Suppressor macrophage (primary cell): ENCODE data around the gene P2RY2.

Experiments
- DNase-seq, 4 experiments: peaks; one replicate each; pipeline ENCODE4 v3.0.0-alpha.2; 2020 to 2022

Gene P2RY2

DNA sequence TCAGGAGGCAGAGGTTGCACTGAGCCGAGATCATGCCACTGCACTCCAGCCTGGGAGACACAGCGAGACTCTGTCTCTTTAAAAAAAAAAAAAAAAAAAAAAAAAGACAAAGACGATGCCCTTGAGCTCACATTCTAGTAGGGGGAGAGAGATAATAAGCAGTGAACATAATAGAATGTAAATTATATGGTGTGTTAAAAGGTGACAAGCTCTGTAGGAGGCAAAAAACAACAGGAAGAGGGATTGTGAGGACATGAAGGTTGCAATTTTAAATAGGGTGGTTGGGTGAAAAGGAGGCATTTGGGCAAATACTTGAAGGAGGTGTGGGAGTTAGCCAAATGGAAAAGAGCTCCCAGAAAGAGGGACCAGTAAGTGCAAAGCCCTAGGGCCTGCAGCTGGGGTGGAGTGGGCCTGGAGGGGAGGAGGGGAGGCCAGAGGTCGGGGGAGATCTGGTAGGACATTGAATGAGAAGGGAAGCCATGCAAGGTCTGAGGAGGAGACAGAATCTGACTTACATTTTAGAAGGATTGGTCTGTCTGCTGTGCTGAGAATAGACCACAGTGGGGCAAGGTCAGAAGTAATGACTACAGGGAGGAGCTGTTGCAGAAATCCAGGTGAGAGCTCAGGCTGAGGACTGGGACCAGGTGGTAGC lies 26.6 kb downstream of the P2RY2 start:
- DNase-seq = no peak

DNA sequence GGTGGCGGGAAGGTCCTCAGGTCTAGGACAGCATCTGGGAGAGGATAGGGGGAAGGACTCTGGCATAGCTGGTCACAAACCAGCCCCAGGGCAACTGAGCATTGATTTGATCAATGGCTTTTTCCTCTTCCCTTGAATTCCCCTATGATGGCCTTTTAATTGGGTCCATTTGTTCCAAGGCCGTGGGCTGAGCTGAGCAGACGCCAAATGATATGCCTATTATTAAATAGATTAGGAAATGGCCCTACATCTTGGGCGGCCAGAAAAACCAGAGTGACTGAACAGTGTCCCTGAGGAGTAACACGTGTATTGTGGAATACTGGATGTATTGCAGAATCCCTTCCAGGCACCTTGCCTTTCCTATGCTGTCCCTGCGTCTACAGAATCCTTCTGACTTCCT lies 27.4 kb downstream of the P2RY2 start:
- DNase-seq = no peak

DNA sequence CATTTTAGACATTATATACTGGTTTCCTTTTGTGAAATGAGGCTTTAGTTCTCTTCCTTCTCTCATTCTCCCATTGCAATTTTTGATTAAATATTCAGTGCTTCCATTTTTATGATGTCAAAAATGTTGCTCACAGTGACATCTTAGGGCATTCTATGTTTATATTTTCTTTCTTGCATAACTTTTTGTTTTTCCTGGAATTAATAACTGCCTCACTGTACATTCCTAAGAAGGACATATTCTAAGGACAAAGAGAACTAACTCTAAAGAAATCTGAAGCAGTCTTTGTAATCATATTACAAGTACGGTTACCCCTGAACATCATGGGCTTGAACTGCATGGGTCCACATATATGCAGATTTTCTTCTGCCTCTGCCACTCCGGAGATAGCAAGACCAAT lies 28.2 kb downstream of the P2RY2 start:
- DNase-seq = no peak

- DNase-seq = no peak
Measured at GRCh38 chr11:73248526-73249185, 30.6 kb downstream of the P2RY2 start.

- DNase-seq = no peak
Measured at GRCh38 chr11:73249304-73249703, 31.2 kb downstream of the P2RY2 start.

- no peak for DNase-seq
Measured at GRCh38 chr11:73249853-73250783, 32.0 kb downstream of the P2RY2 start.

GRCh38 chr11:73252577-73253191 lies 34.6 kb downstream of the P2RY2 start:
- peak in 1 of 4 experiments; percentile 30 for DNase-seq

GRCh38 chr11:73257342-73258103 lies 39.4 kb downstream of the P2RY2 start:
- no peak for DNase-seq

- no peak for DNase-seq
Measured at GRCh38 chr11:73258104-73259035, 40.3 kb downstream of the P2RY2 start.

DNA sequence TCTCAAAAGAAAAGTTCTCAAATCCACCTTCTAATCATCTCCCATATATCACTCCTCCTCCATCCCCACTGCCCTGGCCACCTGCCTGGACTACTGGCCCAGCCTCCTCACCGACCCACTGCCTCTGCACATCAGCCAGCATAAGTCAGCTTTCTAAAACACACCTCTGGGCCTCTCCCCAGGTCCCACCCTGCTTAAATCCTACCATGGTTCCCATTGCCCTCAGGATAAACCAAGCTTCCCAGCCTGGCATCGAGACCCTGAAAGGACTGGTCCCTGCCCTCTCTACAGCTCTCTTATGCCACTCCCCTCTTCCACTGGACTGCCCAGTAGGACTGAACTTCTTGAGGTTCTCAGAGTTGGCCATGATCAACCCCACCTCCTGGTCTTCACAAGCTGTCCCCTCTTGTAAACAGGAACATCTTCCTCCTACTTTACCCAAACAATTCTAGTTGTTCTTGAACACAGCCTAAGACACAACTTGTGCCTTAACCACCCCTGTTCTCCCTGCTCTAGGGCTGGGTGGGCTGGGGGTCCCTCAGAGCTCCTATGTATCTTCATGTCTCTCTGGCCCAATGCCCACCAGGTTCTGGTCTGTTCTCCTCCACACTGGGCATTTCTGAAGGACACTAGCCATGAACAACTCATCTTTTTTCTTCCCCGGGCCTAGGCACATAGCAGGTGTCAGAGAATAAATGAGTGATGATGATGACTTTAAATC lies 41.5 kb downstream of the P2RY2 start:
- no peak for DNase-seq

DNA sequence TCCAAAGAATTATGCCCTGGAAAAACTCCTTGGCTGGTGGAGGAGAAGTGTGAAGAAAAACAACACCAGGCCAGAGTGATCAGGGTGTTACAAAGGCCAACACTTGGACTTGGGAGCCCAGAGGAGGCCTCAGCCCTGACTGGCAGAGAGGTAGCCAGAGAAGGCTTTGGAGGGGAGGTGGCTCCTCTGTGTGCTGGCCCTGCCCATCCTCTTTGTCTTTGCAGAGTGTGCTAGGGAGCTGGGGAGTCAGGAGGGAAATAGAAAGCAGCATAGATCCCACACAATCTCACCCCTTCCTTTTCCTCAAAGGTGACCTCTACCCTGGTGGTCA lies 42.0 kb downstream of the P2RY2 start:
- DNase-seq = no peak

DNA sequence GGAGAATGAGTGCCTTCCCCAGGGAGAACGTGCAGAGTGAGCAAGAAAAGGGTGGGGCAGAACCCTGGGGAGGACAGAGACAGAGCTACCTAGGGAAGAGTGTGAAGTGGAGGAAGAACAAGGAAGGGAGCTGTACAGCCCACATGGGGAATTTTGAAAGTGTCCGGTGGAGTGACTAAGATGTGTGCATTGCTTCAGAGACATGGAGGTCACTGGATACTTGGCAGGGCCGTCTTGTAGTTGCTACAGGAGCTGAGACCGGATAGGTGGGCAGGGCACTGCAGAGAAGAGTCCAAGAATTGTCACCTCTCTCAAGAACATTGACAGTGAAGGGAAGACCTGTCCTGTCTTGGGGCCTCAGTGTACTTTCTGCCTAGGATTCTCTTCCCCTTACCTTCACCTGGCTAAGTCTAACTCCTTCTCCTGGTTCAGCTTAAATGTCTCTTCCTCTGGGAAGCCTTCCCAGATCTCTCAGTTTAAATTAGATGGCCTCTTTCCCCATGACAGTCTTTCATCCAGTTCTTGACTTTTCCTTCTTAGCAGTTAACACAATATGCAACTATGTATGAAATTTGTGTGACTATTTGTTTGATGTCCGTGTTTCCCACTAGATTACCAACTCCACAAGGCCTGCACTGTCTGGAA lies 44.9 kb downstream of the P2RY2 start:
- DNase-seq = peak; percentile 41 to 70 (median 68)

- DNase-seq = no peak
Measured at GRCh38 chr11:73263640-73264039, 45.6 kb downstream of the P2RY2 start.

- DNase-seq = no peak
Measured at GRCh38 chr11:73265278-73265810, 47.3 kb downstream of the P2RY2 start.

GRCh38 chr11:73265853-73266645 lies 48.0 kb downstream of the P2RY2 start:
- DNase-seq = peak; percentile 56 to 71 (median 66)

- no peak for DNase-seq
Measured at GRCh38 chr11:73266646-73267020, 48.6 kb downstream of the P2RY2 start.

GRCh38 chr11:73267122-73267846 lies 49.2 kb downstream of the P2RY2 start:
- DNase-seq = no peak

- DNase-seq = peak in 3 of 4 experiments; percentile 32 to 53 (median 47)
Measured at GRCh38 chr11:73267906-73268540, 49.9 kb downstream of the P2RY2 start.
